Stimulated activated CD4-positive, alpha-beta T cell treated with anti-CD3 and anti-CD28 coated beads, Interleukin-1b, Interleukin-23, amount 100 ng/mL, for 48 hours (primary cell): ENCODE data around the gene ZFYVE16.
A peak's percentile ranks its signal among the peaks of the same experiment; 100 is the strongest.
"Not testable (repeated sequence)": the region's sequence is repeated elsewhere in the genome, so short reads cannot be mapped to it uniquely, and the experiment has no call there.

Experiments used
- DNase-seq: peaks from one replicate; pipeline ENCODE4 v3.0.0-alpha.2; 2020

ZFYVE16 gene

GRCh38 chr5:80411589-80412219 is 3.8 kb downstream of the ZFYVE16 start:
- no peak for DNase-seq

GRCh38 chr5:80414113-80414512 is 6.2 kb downstream of the ZFYVE16 start:
- no peak for DNase-seq

- DNase-seq = no peak
Measured at GRCh38 chr5:80417973-80418372, 10.1 kb downstream of the ZFYVE16 start.

- not testable (repeated sequence) for DNase-seq
Measured at GRCh38 chr5:80424365-80424764, 16.5 kb downstream of the ZFYVE16 start.

GRCh38 chr5:80435476-80435875 is 27.6 kb downstream of the ZFYVE16 start:
- no peak for DNase-seq

GRCh38 chr5:80437326-80437725 is 29.5 kb downstream of the ZFYVE16 start:
- no peak for DNase-seq

- DNase-seq = no peak
Measured at GRCh38 chr5:80438739-80439138, 30.9 kb downstream of the ZFYVE16 start.

- no peak for DNase-seq
Measured at GRCh38 chr5:80439213-80439612, 31.3 kb downstream of the ZFYVE16 start.

- no peak for DNase-seq
Measured at GRCh38 chr5:80442742-80443141, 34.9 kb downstream of the ZFYVE16 start.

GRCh38 chr5:80453366-80453765 is 45.5 kb downstream of the ZFYVE16 start:
- DNase-seq = no peak

GRCh38 chr5:80463269-80463668 is 55.4 kb downstream of the ZFYVE16 start:
- no peak for DNase-seq

- DNase-seq = no peak
Measured at GRCh38 chr5:80466669-80467485, 59.0 kb downstream of the ZFYVE16 start.

- no peak for DNase-seq
Measured at GRCh38 chr5:80468131-80468530, 60.3 kb downstream of the ZFYVE16 start.

- DNase-seq = not testable (repeated sequence)
Measured at GRCh38 chr5:80470631-80471030, 62.8 kb downstream of the ZFYVE16 start.

GRCh38 chr5:80474929-80475328 is 67.1 kb downstream of the ZFYVE16 start:
- no peak for DNase-seq

- DNase-seq = no peak
Measured at GRCh38 chr5:80479713-80480112, 71.8 kb downstream of the ZFYVE16 start.

GRCh38 chr5:80480354-80480753 is 72.5 kb downstream of the ZFYVE16 start:
- no peak for DNase-seq

GRCh38 chr5:80481019-80481893 is 73.4 kb downstream of the ZFYVE16 start:
- DNase-seq = peak; percentile 16

GRCh38 chr5:80482578-80482977 is 74.7 kb downstream of the ZFYVE16 start:
- DNase-seq = no peak

- no peak for DNase-seq
Measured at GRCh38 chr5:80483636-80484232, 75.9 kb downstream of the ZFYVE16 start.

- no peak for DNase-seq
Measured at GRCh38 chr5:80487444-80487828, 79.6 kb downstream of the ZFYVE16 start.

- DNase-seq = peak; percentile 77
Measured at GRCh38 chr5:80487829-80488721, 80.2 kb downstream of the ZFYVE16 start, which contains the start of gene FAM151B. FAM151B (plus strand) TSS chr5:80488100; CDS start chr5:80488124, 24 bp downstream.
